Activated T-cell treated with anti-CD3 and anti-CD28 coated beads for 24 hours (primary cell): ENCODE measurements around the gene HSPA12B.

Experiments used
- DNase-seq: peaks from one replicate; pipeline ENCODE4 v3.0.0-alpha.2; 2020; ENCODE audit warnings: low read depth

The HSPA12B gene

GRCh38 chr20:3749087-3749688 is 16.7 kb downstream of the HSPA12B start:
- no peak for DNase-seq

GRCh38 chr20:3749689-3750531 is 17.4 kb downstream of the HSPA12B start:
- DNase-seq = peak; percentile 12

GRCh38 chr20:3751305-3751674 is 18.8 kb downstream of the HSPA12B start:
- DNase-seq = no peak

GRCh38 chr20:3751675-3752385 is 19.3 kb downstream of the HSPA12B start:
- DNase-seq = peak; percentile 37

- no peak for DNase-seq
Observed at GRCh38 chr20:3752386-3752759, 19.9 kb downstream of the HSPA12B start.

- DNase-seq = peak; percentile 32
Observed at GRCh38 chr20:3753098-3753497, 20.6 kb downstream of the HSPA12B start.

GRCh38 chr20:3753501-3754275 is 21.2 kb downstream of the HSPA12B start:
- no peak for DNase-seq

GRCh38 chr20:3754276-3754630 is 21.8 kb downstream of the HSPA12B start:
- no peak for DNase-seq

GRCh38 chr20:3755269-3755668 is 22.8 kb downstream of the HSPA12B start:
- no peak for DNase-seq

GRCh38 chr20:3755814-3756480 is 23.5 kb downstream of the HSPA12B start:
- DNase-seq = no peak

- DNase-seq = no peak
Observed at GRCh38 chr20:3757268-3757667, 24.8 kb downstream of the HSPA12B start.

GRCh38 chr20:3758566-3758965 is 26.1 kb downstream of the HSPA12B start:
- DNase-seq = no peak

- no peak for DNase-seq
Observed at GRCh38 chr20:3759316-3759823, 26.9 kb downstream of the HSPA12B start.

GRCh38 chr20:3759884-3760283 is 27.4 kb downstream of the HSPA12B start:
- no peak for DNase-seq

- DNase-seq = no peak
Observed at GRCh38 chr20:3760655-3761348, 28.3 kb downstream of the HSPA12B start.

- DNase-seq = no peak
Observed at GRCh38 chr20:3763671-3764601, 31.5 kb downstream of the HSPA12B start.

- DNase-seq = no peak
Observed at GRCh38 chr20:3764659-3765058, 32.2 kb downstream of the HSPA12B start.

- no peak for DNase-seq
Observed at GRCh38 chr20:3765171-3765882, 32.8 kb downstream of the HSPA12B start.

- no peak for DNase-seq
Observed at GRCh38 chr20:3766422-3767109, 34.1 kb downstream of the HSPA12B start.
